Cardiac fibroblast (primary cell): Measurements from ENCODE around the gene TMX2.

ENCODE experiments used
- DNase-seq, 2 donors: peaks; one replicate each; pipeline versions ENCODE4 v3.0.0 to v3.0.0-alpha.2; 2010; ENCODE audit warnings: low read depth in 2 of 2
- H3K4me3 ChIP-seq, 2 donors: replicated peaks in 1 of 2; 1 replicate in 1 of 2; 2 replicates in 1 of 2; pipeline ENCODE4 v1.5.1; 2011; ENCODE audit warnings: low read depth in 2 of 2, low read length in 2 of 2, mild to moderate bottlenecking in 2 of 2, moderate library complexity in 1 of 2
- CTCF ChIP-seq: IDR thresholded peaks from one replicate; pipeline ENCODE4 v1.5.1; 2011; ENCODE audit warnings: low read depth, mild to moderate bottlenecking, low read length, inconsistent platforms

TMX2 gene

GRCh38 chr11:57741132-57742086 is 29.0 kb downstream of the TMX2 start, which contains the start of gene SELENOH:
Gene SELENOH, plus strand, starts transcription at chr11:57741491. Its CDS starts 105 bp downstream, at chr11:57741596.
- H3K4me3 ChIP-seq = peak within 1 kb of the TSS; percentile 90 to 93
- peak; percentile 97 to 98 for DNase-seq
- no peak for TF ChIP-seq CTCF

- TF ChIP-seq CTCF = no peak
Measured at GRCh38 chr11:57742087-57742452, 29.7 kb downstream of the TMX2 start.

GRCh38 chr11:57744357-57744756 is 32.0 kb downstream of the TMX2 start:
- H3K4me3 ChIP-seq = no peak overlapping the region
- DNase-seq = no peak
- TF ChIP-seq CTCF = no peak

More at GRCh38 chr11:57742087-57742452, 29.7 kb downstream of the TMX2 start:
- DNase-seq = no peak
- peak overlapping the region; percentile 90 to 93 for H3K4me3 ChIP-seq

GRCh38 chr11:57745206-57745605 is 32.8 kb downstream of the TMX2 start:
- no peak for TF ChIP-seq CTCF
- H3K4me3 ChIP-seq = no peak overlapping the region
- DNase-seq = no peak

GRCh38 chr11:57746920-57747319 is 34.5 kb downstream of the TMX2 start:
- no peak for TF ChIP-seq CTCF
- no peak for DNase-seq
- H3K4me3 ChIP-seq = no peak overlapping the region

- no peak overlapping the region for H3K4me3 ChIP-seq
- no peak for TF ChIP-seq CTCF
- DNase-seq = no peak
Measured at GRCh38 chr11:57751176-57751575, 38.8 kb downstream of the TMX2 start.
